ENCODE measurements around the gene GNG12. TPM values are rescaled to one million over a fixed set of nuclear protein-coding genes. Genes with fewer than 3 reads are reported as not detected.
A peak's percentile ranks its signal among the peaks of the same experiment; 100 is the strongest.

GNG12 gene
- total RNA-seq, 1 donor from 2014 or later: 37.2 TPM

GRCh38 chr1:67823615-67824014, 9.7 kb downstream of the GNG12 start:
- DNase-seq (ENCODE audit: missing footprints) (no peak), ATAC-seq (no peak)
- intact Hi-C loops (cut with DNase I): no loop called here

- intact Hi-C loops (cut with DNase I): no loop called here
- DNase-seq (ENCODE audit: missing footprints): no peak
- ATAC-seq: no peak
These were observed 12.0 kb downstream of the GNG12 start for GRCh38 chr1:67821263-67821662.

GRCh38 chr1:67818725-67819301, 14.5 kb downstream of the GNG12 start:
- ATAC-seq (no peak), DNase-seq (ENCODE audit: missing footprints) (no peak)
- intact Hi-C loops (cut with DNase I): no loop called here

GRCh38 chr1:67818162-67818561, 15.1 kb downstream of the GNG12 start:
- ATAC-seq: no peak
- DNase-seq (ENCODE audit: missing footprints): no peak
- intact Hi-C loops (cut with DNase I): no loop called here

- ATAC-seq (peak; percentile 38), DNase-seq (ENCODE audit: missing footprints) (no peak)
- intact Hi-C loops (cut with DNase I): no loop called here
These were observed 15.9 kb downstream of the GNG12 start for GRCh38 chr1:67817319-67817718.

- ATAC-seq (no peak), DNase-seq (ENCODE audit: missing footprints) (no peak)
- intact Hi-C loops (cut with DNase I): no loop called here
These were observed 16.8 kb downstream of the GNG12 start for GRCh38 chr1:67816506-67816905.

GRCh38 chr1:67816095-67816475, 17.2 kb downstream of the GNG12 start:
- no peak for DNase-seq (ENCODE audit: missing footprints)
- intact Hi-C loops (cut with DNase I): no loop called here
- no peak for ATAC-seq

GRCh38 chr1:67815303-67816094, 17.8 kb downstream of the GNG12 start:
- intact Hi-C loops (cut with DNase I): no loop called here
- DNase-seq (ENCODE audit: missing footprints): no peak
- peak; percentile 22 for ATAC-seq

- ATAC-seq (peak; percentile 9), DNase-seq (ENCODE audit: missing footprints) (no peak)
- intact Hi-C loops (cut with DNase I): no loop called here
These were observed 19.0 kb downstream of the GNG12 start for GRCh38 chr1:67814121-67814772.

GRCh38 chr1:67812226-67812625, 21.0 kb downstream of the GNG12 start:
- ATAC-seq (peak; percentile 51), DNase-seq (ENCODE audit: missing footprints) (no peak)
- intact Hi-C loops (cut with DNase I): no loop called here

- intact Hi-C loops (cut with DNase I): no loop called here
- ATAC-seq: no peak
These were observed 21.5 kb downstream of the GNG12 start for GRCh38 chr1:67811781-67812180.

GRCh38 chr1:67809887-67810286, 23.4 kb downstream of the GNG12 start:
- no peak for ATAC-seq
- DNase-seq (ENCODE audit: missing footprints): no peak
- intact Hi-C loops (cut with DNase I): no loop called here

More at GRCh38 chr1:67811781-67812180, 21.5 kb downstream of the GNG12 start:
- DNase-seq (ENCODE audit: missing footprints): no peak

GRCh38 chr1:67807282-67807681, 26.0 kb downstream of the GNG12 start:
- no peak for ATAC-seq
- intact Hi-C loops (cut with DNase I): no loop called here

GRCh38 chr1:67804710-67805109, 28.6 kb downstream of the GNG12 start:
- intact Hi-C loops (cut with DNase I): no loop called here
- ATAC-seq (no peak), DNase-seq (ENCODE audit: missing footprints) (no peak)

More at GRCh38 chr1:67807282-67807681, 26.0 kb downstream of the GNG12 start:
- DNase-seq (ENCODE audit: missing footprints): no peak

- no peak for DNase-seq (ENCODE audit: missing footprints)
- intact Hi-C loops (cut with DNase I): no loop called here
- peak; percentile 63 for ATAC-seq
These were observed 29.6 kb downstream of the GNG12 start for GRCh38 chr1:67803380-67804279.

GRCh38 chr1:67802565-67802964, 30.7 kb downstream of the GNG12 start:
- ATAC-seq (no peak), DNase-seq (ENCODE audit: missing footprints) (no peak)
- intact Hi-C loops (cut with DNase I): no loop called here

GRCh38 chr1:67801903-67802302, 31.4 kb downstream of the GNG12 start:
- DNase-seq (ENCODE audit: missing footprints) (no peak), ATAC-seq (no peak)
- intact Hi-C loops (cut with DNase I): no loop called here

- no peak for ATAC-seq
- intact Hi-C loops (cut with DNase I): no loop called here
- no peak for DNase-seq (ENCODE audit: missing footprints)
These were observed 37.9 kb downstream of the GNG12 start for GRCh38 chr1:67795179-67795912.

All from Right ventricle myocardium inferior (tissue), 1 donor.